ENCODE data around the gene TMCC2.

Gene TMCC2

GRCh38 chr1:205304046-205304694 is 76.4 kb downstream of the TMCC2 start:
- no peak for DNase-seq

- DNase-seq: no peak
Measured at GRCh38 chr1:205304695-205305070, 76.9 kb downstream of the TMCC2 start.

- DNase-seq: no peak
Measured at GRCh38 chr1:205306929-205307566, 79.3 kb downstream of the TMCC2 start.

- DNase-seq: no peak
Measured at GRCh38 chr1:205309741-205310140, 82.0 kb downstream of the TMCC2 start.

GRCh38 chr1:205310976-205311704 is 83.4 kb downstream of the TMCC2 start:
- DNase-seq: no peak

- no peak for DNase-seq
Measured at GRCh38 chr1:205312866-205313562, 85.3 kb downstream of the TMCC2 start.

GRCh38 chr1:205313563-205314308 is 86.0 kb downstream of the TMCC2 start:
- DNase-seq: no peak

- no peak for DNase-seq
Measured at GRCh38 chr1:205315008-205315618, 87.4 kb downstream of the TMCC2 start.

GRCh38 chr1:205316161-205316566 is 88.4 kb downstream of the TMCC2 start:
- no peak for DNase-seq

- DNase-seq: peak; percentile 81 to 90
Measured at GRCh38 chr1:205317311-205317917, 89.7 kb downstream of the TMCC2 start.

- DNase-seq: no peak
Measured at GRCh38 chr1:205318231-205318991, 90.7 kb downstream of the TMCC2 start.

- no peak for DNase-seq
Measured at GRCh38 chr1:205319081-205320018, 91.6 kb downstream of the TMCC2 start.

- peak; percentile 88 to 93 for DNase-seq
Measured at GRCh38 chr1:205321162-205321958, 93.6 kb downstream of the TMCC2 start, which contains the start of gene NUAK2. NUAK2 (minus strand) TSS chr1:205321745; CDS start chr1:205321628, 117 bp downstream.

- no peak for DNase-seq
Measured at GRCh38 chr1:205321959-205322283, 94.2 kb downstream of the TMCC2 start.

Measured in cerebellar nuclear complex (tissue), 1 donor.